ENCODE measurements around the gene KIAA1210. TPM values are rescaled to one million over a fixed set of nuclear protein-coding genes. Genes with fewer than 3 reads are reported as not detected.

Gene KIAA1210
- total RNA-seq = not detected
- polyA plus RNA-seq = not detected

DNA sequence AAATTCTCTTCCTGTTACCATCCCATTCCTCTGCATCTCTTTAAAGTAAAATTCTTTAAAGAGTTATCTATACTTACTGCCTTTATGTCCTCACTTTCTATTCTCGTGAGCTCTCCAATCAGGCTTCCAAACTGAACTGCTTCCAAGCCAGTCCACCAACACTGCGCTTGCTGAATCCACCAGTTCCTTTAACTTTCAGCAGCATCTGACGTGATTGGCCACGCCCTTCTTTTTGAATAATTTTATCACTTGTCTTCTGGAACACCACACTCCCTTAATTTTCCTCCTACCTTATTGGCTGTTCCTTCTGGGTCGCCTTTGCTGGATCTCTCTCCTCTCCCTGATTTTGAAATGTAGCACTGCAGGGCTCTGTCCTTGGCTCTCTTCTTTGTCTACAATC, at the start of gene KIAA1210:
Gene KIAA1210, minus strand, starts transcription at position 163 of the 400 bp plus-strand sequence. CDS start 4,170 bp downstream, outside the sequence.
- no peaks in the 10 kb centered on the region for H3K4me1 ChIP-seq (ENCODE audit: control insufficient read depth in 4 of 4, insufficient read depth in 4 of 4, low read length in 3 of 4)
- no peaks in the 10 kb centered on the region for H3K9me3 ChIP-seq (ENCODE audit: control insufficient read depth in 4 of 4, low read length in 3 of 4)
- H3K27ac ChIP-seq (ENCODE audit: low read depth in 1 of 2, low read length in 2 of 2) = no peak within 1 kb of the TSS
- no peaks in the 10 kb centered on the region for H3K36me3 ChIP-seq (ENCODE audit: control insufficient read depth in 4 of 4, insufficient read depth in 3 of 4, low read depth in 1 of 4, low read length in 3 of 4)
- no peaks in the 10 kb centered on the region for H3K27me3 ChIP-seq (ENCODE audit: control insufficient read depth in 4 of 4, insufficient read depth in 4 of 4, low read length in 3 of 4)
- H3K9ac ChIP-seq (ENCODE audit: low read depth in 1 of 2, low read length in 2 of 2) = no peak within 1 kb of the TSS
- no peak within 1 kb of the TSS for H3K4me3 ChIP-seq (ENCODE audit: low read depth in 1 of 3, low read length in 3 of 3)
- TF ChIP-seq, protein P1, sequence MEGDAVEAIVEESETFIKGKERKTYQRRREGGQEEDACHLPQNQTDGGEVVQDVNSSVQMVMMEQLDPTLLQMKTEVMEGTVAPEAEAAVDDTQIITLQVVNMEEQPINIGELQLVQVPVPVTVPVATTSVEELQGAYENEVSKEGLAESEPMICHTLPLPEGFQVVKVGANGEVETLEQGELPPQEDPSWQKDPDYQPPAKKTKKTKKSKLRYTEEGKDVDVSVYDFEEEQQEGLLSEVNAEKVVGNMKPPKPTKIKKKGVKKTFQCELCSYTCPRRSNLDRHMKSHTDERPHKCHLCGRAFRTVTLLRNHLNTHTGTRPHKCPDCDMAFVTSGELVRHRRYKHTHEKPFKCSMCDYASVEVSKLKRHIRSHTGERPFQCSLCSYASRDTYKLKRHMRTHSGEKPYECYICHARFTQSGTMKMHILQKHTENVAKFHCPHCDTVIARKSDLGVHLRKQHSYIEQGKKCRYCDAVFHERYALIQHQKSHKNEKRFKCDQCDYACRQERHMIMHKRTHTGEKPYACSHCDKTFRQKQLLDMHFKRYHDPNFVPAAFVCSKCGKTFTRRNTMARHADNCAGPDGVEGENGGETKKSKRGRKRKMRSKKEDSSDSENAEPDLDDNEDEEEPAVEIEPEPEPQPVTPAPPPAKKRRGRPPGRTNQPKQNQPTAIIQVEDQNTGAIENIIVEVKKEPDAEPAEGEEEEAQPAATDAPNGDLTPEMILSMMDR (IDR thresholded peaks at IDR 0.05; ENCODE audit: low read depth, low read length, missing input control) = no peak
- TF ChIP-seq YY1 (IDR thresholded peaks at IDR 0.05) = no peak
- no peak for TF ChIP-seq GABPA (IDR thresholded peaks at IDR 0.05 in 1 of 2, conservative IDR thresholded peaks at IDR 0.05 in 1 of 2)
- no peak for TF ChIP-seq HNF4A (conservative IDR thresholded peaks at IDR 0.05)
- WGBS = 69% methylated on average over 5 of the region's 5 CpGs
- no peak for DNase-seq (ENCODE audit: low spot score)

DNA sequence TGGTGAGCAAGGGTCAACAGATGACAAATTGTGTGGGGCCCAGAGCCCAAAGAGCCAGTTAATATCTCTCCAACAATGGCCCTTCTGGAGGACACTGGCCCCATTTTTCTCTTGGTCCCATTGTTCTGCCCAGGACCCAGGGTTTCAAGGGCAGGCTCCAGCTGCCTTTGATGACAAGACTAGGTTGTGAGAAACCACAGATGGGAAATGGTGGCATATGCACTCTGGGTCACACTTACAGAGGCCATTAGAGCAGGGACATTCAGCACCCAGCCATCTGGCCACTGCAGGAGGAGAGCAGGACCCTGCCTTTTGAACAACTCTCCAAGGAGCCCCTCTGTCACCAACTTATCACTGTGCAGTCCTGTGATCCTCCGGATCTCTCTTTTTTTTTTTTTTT, 49.7 kb upstream of the KIAA1210 start:
- peaks cover 0 to 2% (median 0%) of the 10 kb centered on the region in 4 donors for H3K4me1 ChIP-seq (ENCODE audit: control insufficient read depth in 4 of 4, insufficient read depth in 4 of 4, low read length in 3 of 4)
- H3K4me3 ChIP-seq (ENCODE audit: low read depth in 1 of 3, low read length in 3 of 3) = no peak overlapping the region
- TF ChIP-seq HNF4A (conservative IDR thresholded peaks at IDR 0.05) (no peak), GABPA (IDR thresholded peaks at IDR 0.05 in 1 of 2, conservative IDR thresholded peaks at IDR 0.05 in 1 of 2) (no peak), EGR1 (IDR thresholded peaks at IDR 0.05; ENCODE audit: low read depth in 2 of 2) (no peak), YY1 (IDR thresholded peaks at IDR 0.05) (no peak), TAF1 (conservative IDR thresholded peaks at IDR 0.05) (no peak), JUND (IDR thresholded peaks at IDR 0.05) (no peak), FOXA1 (IDR thresholded peaks at IDR 0.05) (no peak), RXRA (IDR thresholded peaks at IDR 0.05) (no peak), HNF4G (IDR thresholded peaks at IDR 0.05) (no peak), RAD21 (IDR thresholded peaks at IDR 0.05) (no peak), SP1 (IDR thresholded peaks at IDR 0.05) (no peak), FOXA2 (IDR thresholded peaks at IDR 0.05) (no peak), NR2F2 (IDR thresholded peaks at IDR 0.05) (no peak)
- TF ChIP-seq, protein P2, sequence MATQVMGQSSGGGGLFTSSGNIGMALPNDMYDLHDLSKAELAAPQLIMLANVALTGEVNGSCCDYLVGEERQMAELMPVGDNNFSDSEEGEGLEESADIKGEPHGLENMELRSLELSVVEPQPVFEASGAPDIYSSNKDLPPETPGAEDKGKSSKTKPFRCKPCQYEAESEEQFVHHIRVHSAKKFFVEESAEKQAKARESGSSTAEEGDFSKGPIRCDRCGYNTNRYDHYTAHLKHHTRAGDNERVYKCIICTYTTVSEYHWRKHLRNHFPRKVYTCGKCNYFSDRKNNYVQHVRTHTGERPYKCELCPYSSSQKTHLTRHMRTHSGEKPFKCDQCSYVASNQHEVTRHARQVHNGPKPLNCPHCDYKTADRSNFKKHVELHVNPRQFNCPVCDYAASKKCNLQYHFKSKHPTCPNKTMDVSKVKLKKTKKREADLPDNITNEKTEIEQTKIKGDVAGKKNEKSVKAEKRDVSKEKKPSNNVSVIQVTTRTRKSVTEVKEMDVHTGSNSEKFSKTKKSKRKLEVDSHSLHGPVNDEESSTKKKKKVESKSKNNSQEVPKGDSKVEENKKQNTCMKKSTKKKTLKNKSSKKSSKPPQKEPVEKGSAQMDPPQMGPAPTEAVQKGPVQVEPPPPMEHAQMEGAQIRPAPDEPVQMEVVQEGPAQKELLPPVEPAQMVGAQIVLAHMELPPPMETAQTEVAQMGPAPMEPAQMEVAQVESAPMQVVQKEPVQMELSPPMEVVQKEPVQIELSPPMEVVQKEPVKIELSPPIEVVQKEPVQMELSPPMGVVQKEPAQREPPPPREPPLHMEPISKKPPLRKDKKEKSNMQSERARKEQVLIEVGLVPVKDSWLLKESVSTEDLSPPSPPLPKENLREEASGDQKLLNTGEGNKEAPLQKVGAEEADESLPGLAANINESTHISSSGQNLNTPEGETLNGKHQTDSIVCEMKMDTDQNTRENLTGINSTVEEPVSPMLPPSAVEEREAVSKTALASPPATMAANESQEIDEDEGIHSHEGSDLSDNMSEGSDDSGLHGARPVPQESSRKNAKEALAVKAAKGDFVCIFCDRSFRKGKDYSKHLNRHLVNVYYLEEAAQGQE (IDR thresholded peaks at IDR 0.05) = no peak
- TF ChIP-seq, protein P3, sequence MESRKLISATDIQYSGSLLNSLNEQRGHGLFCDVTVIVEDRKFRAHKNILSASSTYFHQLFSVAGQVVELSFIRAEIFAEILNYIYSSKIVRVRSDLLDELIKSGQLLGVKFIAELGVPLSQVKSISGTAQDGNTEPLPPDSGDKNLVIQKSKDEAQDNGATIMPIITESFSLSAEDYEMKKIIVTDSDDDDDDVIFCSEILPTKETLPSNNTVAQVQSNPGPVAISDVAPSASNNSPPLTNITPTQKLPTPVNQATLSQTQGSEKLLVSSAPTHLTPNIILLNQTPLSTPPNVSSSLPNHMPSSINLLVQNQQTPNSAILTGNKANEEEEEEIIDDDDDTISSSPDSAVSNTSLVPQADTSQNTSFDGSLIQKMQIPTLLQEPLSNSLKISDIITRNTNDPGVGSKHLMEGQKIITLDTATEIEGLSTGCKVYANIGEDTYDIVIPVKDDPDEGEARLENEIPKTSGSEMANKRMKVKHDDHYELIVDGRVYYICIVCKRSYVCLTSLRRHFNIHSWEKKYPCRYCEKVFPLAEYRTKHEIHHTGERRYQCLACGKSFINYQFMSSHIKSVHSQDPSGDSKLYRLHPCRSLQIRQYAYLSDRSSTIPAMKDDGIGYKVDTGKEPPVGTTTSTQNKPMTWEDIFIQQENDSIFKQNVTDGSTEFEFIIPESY (IDR thresholded peaks at IDR 0.05) = no peak
- TF ChIP-seq, protein P1 (IDR thresholded peaks at IDR 0.05; ENCODE audit: low read depth, low read length, missing input control) = no peak
- TF ChIP-seq, protein P4, sequence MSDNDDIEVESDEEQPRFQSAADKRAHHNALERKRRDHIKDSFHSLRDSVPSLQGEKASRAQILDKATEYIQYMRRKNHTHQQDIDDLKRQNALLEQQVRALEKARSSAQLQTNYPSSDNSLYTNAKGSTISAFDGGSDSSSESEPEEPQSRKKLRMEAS (IDR thresholded peaks at IDR 0.05) = no peak
- TF ChIP-seq, protein P5, sequence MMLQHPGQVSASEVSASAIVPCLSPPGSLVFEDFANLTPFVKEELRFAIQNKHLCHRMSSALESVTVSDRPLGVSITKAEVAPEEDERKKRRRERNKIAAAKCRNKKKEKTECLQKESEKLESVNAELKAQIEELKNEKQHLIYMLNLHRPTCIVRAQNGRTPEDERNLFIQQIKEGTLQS (IDR thresholded peaks at IDR 0.05) = no peak
- DNase-seq (ENCODE audit: low spot score) = no peak
- no peaks in the 10 kb centered on the region for H3K36me3 ChIP-seq (ENCODE audit: control insufficient read depth in 4 of 4, insufficient read depth in 3 of 4, low read depth in 1 of 4, low read length in 3 of 4)
- H3K9me3 ChIP-seq (ENCODE audit: control insufficient read depth in 4 of 4, low read length in 3 of 4) = no peaks in the 10 kb centered on the region
- 93% methylated on average over 1 of the region's 1 CpG for WGBS
- no peak overlapping the region for H3K9ac ChIP-seq (ENCODE audit: low read depth in 1 of 2, low read length in 2 of 2)
- H3K27ac ChIP-seq (ENCODE audit: low read depth in 1 of 2, low read length in 2 of 2) = no peak overlapping the region
- H3K27me3 ChIP-seq (ENCODE audit: control insufficient read depth in 4 of 4, insufficient read depth in 4 of 4, low read length in 3 of 4) = no peaks in the 10 kb centered on the region
